HG03520 (cell line): Measurements from ENCODE around the gene USB1.
"Not testable (repeated sequence)": the region's sequence is repeated elsewhere in the genome, so short reads cannot be mapped to it uniquely, and the experiment has no call there.

ENCODE experiments used
- ATAC-seq: cut with Tn5 transposase; IDR thresholded peaks from one replicate; pipeline ENCODE4 v1.9.1; 2021; ENCODE audit warnings: mild to moderate bottlenecking, moderate library complexity; ENCODE audit not compliant: unreplicated experiment

USB1 gene

DNA sequence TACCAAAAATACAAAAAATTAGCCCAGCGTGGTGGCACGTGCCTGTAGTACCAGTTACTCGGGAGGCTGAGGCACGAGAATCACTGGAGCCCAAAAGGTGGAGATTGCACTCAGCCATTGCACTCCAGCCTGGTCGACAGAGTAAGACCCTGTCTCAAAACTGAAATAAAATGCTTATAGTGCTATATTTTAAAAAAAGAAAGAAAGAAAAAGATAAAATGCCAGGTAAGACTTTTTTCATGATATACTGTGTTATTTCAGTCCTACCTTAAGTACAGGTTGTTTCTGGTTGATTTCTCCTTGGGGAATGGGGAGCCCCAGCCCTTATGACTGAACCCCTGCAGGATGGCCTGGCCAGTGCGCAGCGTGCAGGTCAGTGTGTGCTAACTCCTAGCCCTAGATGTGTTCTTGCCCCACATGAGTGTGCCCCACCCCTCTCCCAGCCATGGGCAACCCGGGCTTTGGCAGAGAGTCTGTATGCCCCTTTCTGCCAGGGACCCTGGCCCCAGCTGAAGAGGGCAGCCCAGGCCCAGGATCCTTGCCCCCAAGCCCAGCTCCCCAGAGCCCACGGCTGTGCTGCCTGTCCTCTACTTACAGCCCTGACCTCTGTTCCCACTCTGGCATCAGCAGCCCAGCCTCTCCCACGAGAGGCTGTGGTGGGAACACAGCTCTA lies 31.6 kb upstream of the USB1 start:
- ATAC-seq: no peak

DNA sequence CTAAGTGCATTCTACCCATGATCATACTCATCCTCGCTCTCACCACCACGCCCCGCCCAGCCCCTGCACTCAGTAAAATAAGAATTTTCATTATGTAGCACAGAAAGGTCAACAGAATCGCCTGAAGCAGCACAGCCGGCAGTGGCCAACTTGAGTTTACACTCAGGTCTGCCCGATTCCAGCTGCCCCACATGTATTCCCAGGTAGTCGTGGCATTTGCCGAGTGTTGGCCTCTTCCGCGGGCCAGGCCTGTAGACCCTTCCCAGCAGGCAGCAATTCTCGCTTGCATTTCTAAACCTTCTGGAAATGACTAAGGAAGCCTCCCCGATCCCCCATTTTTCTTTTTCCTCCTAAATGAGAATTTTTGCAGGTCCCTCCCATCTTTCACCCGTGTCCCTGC lies 30.9 kb upstream of the USB1 start:
- no peak for ATAC-seq

GRCh38 chr16:57970970-57971369 lies 30.2 kb upstream of the USB1 start, which contains the start of gene CNGB1:
Gene CNGB1 (minus strand): TSS chr16:57971128. CDS start chr16:57967286, 3,842 bp downstream.
- no peak for ATAC-seq

DNA sequence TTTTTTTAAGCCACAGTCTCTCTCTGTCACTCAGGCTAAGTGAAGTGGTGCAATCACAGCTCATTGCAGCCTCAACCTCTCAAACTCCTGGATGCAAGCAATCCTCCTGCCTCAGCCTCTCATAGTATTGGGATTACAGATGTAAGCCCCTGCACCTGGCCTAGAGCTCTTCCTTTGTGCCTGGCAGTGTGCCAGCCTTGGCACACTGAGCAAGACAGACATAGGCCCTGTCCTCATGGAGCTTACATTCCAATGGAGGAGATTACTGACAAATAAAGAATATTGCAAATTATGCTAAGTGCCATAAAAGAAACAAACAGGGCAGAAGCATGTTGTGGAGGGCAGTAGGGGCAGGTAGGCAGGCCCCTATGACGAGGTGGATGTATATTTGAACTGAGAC lies 29.4 kb upstream of the USB1 start:
- no peak for ATAC-seq

DNA sequence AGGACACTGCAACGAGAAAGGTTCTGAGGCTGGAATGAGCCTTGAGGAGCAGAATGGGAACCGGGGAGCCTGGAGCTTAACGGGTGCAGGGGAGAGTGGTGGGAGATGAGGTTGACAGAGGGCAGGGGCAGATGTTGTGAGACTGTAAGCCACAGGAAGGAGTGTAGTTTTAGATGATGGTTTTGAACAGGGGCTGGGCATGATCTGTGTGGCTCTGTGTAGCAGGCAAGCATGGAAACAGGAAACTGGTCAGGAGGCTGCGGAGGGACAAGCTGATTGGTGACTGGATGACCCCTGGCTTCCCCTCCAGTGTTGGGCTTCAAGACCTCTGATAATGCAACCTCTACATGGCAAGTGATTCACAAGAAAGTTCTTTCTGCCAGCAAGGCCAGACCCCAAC lies 28.9 kb upstream of the USB1 start:
- ATAC-seq: no peak

GRCh38 chr16:57976331-57976796 lies 24.8 kb upstream of the USB1 start:
- ATAC-seq: no peak

- no peak for ATAC-seq
Measured at GRCh38 chr16:57977418-57978069, 23.7 kb upstream of the USB1 start.

DNA sequence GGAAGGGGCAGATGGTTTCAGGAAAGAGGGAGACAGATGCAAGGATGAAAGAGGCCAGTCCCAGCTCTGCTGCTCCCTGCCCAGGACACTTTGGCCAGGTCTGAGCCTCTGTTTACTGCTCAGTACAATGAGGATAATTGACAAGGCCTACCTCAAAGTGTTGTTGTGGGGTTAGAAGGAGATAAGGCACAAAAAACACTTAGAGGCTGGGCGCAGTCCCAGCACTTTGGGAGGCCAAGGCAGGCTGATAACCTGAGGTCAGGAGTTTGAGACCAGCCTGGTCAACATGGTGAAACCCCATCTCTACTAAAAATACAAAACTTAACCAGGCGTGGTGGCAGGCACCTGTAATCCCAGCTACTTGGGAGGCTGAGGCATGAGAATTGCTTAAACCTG lies 23.1 kb upstream of the USB1 start:
- not testable (repeated sequence) for ATAC-seq

- no peak for ATAC-seq
Measured at GRCh38 chr16:57979006-57979585, 22.1 kb upstream of the USB1 start.

- no peak for ATAC-seq
Measured at GRCh38 chr16:57981636-57982035, 19.6 kb upstream of the USB1 start.

DNA sequence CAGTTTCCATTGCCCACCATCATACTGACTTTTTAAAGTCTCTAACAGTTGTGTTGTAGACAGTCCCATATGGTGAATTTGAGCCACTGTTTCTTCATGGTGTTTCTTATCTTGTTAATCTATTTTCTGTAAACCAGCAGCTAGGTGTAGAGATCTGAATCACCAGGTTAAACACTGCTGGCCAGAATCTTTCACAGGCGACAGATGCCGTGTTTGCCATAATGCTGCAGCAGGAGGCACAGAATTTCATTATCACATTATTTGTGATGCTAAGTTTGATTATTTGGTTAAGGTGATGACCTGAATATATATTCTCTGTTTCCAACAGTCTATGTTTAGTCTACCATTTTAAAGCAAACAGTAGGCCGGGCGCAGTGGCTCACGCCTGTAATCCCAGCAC lies 18.8 kb upstream of the USB1 start:
- ATAC-seq: no peak

- ATAC-seq: no peak
Measured at GRCh38 chr16:57984443-57985203, 16.6 kb upstream of the USB1 start.

- ATAC-seq: no peak
Measured at GRCh38 chr16:57985204-57986181, 15.7 kb upstream of the USB1 start.

DNA sequence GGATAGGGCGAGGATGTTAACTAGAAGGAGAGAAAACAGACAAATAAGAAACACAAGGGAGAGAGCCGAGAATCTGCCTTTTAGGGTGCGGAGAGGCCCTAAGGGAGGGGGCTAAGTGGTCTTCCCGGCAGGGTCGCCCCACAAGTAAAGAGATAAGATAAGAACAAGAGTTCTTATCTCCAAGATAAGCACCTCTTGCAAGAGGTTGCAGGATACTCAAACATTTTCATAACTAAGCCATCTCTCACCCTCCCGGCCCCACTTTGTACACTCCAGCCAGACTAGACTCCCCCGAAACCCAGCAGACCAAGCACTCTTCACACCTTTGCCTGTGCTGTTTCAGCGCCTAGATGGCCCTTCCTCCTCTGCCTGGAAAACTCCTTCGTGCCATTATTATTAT lies 15.0 kb upstream of the USB1 start:
- ATAC-seq: no peak

DNA sequence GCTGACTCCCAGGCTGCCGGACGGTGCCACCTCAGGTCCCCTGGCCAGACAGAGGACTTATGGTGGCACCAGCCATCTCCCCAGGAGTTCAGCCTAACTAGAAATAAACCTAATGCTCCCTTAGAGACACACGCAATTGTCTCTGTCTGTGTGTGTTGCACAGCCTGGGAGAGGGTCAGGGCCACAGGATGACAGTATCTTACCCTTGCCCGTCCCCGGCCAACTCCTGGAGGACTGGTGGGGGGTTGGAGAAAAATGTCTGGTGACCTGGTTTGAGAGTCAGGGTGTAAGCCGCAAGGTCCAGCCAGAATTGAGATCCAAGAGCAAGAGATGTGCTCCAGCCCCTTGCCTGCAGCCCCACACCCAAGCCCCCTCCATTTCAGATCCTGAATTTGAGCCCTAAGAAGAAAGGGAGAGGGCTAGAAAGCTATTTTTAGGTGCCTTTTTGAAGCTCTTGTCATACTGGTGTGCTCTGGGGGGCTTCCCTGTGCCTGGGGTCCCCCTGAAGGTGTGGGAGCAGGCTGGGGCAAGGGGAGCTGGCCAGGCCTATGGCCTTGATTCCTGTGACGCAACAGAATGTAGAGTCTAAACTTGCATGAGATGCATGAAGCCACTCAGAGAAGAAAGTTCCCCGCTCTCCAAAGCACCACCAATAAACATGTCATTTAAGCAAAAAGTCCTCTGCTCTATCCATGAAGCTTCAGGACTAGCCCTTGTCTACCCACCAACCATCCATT lies 13.6 kb upstream of the USB1 start:
- ATAC-seq: no peak

DNA sequence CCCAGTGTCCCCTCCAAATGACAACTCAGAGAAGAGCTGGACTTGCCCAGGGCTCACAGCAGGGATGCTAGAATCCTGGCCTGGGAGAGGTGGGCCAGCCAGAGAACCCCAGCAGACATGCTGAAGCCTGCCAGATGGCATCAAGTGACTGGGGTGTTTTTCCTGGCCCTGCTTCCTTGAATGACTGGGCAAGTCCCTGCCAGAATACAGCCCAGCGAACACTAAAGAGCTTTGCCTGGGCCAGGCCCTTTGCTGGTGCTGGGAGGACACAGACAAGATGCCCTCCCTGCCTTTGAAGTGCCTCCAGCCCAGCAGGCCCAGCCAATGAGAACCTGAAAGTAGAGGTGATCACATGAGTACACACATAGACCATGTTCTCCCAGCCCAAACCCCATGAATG lies 12.3 kb upstream of the USB1 start:
- ATAC-seq: no peak

GRCh38 chr16:57991551-57992059 lies 9.6 kb upstream of the USB1 start:
- no peak for ATAC-seq

DNA sequence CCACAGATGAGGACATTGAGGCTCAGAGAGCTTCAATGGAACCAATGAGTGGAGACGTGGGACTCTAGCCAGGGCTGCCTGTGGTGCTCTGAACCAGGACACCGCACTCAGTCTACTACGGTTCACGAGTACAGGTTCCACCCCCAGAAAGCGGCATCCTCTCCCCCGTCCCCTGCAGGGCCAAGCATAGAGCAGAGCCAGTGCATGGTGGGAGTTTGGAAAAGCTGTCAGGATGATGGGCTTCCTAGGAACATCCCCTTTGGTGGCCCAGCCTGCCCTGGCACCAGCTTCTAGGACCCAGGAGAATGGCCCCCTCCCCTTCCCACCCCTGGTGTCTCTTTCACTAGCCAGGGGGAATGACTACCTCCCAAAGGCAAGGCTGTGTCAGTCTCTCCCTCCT lies 9.1 kb upstream of the USB1 start:
- ATAC-seq: no peak

- ATAC-seq: no peak
Measured at GRCh38 chr16:57993438-57993837, 7.8 kb upstream of the USB1 start.
